ENCODE measurements around the gene RGS6. TPM values are rescaled to one million over a fixed set of nuclear protein-coding genes. Genes with fewer than 3 reads are reported as not detected.

The RGS6 gene
- total RNA-seq, 3 donors from 2014 or later: 3.4 to 9.2 (median 4.5) TPM

DNA sequence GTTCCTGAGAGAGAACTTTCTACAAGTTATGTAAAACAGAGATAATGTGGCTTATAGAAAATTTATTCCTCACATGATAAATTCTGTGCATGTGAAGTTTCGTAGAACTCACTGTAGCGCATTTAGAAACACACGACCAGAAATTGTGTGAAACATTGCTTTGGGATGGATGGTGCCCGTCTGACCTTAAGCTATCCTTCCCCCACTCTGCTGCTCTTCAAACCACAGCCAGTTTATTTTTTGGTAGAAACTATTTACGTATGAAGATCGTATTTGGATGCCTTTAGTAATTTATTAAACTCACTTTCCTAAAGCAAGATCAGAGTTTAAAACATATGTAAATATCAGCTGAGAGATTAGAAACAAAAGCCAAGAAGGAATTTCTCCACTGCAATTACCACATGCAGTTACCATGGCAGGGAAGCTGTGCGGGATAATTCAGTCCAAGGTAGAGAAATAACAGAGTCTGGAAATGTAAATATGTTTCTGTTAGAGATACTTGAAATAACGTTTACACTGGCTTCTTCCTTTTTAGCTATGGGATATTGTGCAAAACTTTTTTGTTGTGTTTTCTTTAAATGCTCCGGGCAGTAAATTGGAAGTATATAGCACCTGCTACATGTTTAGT is 382.7 kb downstream of the RGS6 start:
- Histone ChIP-seq H3K27me3 (no peaks in the 10 kb centered on the region), H3K27ac (no peak overlapping the region), H3K4me1 (no peaks in the 10 kb centered on the region), H3K36me3 (no peaks in the 10 kb centered on the region), H3K4me3 (no peak overlapping the region), H3K9me3 (no peaks in the 10 kb centered on the region)
- DNase-seq (ENCODE audit: low spot score in 2 of 2): no peak
- TF ChIP-seq, protein P1, sequence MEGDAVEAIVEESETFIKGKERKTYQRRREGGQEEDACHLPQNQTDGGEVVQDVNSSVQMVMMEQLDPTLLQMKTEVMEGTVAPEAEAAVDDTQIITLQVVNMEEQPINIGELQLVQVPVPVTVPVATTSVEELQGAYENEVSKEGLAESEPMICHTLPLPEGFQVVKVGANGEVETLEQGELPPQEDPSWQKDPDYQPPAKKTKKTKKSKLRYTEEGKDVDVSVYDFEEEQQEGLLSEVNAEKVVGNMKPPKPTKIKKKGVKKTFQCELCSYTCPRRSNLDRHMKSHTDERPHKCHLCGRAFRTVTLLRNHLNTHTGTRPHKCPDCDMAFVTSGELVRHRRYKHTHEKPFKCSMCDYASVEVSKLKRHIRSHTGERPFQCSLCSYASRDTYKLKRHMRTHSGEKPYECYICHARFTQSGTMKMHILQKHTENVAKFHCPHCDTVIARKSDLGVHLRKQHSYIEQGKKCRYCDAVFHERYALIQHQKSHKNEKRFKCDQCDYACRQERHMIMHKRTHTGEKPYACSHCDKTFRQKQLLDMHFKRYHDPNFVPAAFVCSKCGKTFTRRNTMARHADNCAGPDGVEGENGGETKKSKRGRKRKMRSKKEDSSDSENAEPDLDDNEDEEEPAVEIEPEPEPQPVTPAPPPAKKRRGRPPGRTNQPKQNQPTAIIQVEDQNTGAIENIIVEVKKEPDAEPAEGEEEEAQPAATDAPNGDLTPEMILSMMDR (IDR thresholded peaks at IDR 0.05): no peak
- TF ChIP-seq POLR2A (IDR thresholded peaks at IDR 0.05) (no peak), POLR2AphosphoS5 (IDR thresholded peaks at IDR 0.05) (no peak)
- intact Hi-C loops (cut with DNase I; ENCODE audit: low total_unique reads): no loop called here

- Histone ChIP-seq H3K4me1 (no peaks in the 10 kb centered on the region), H3K4me3 (no peak overlapping the region), H3K27me3 (no peaks in the 10 kb centered on the region), H3K36me3 (no peaks in the 10 kb centered on the region), H3K9me3 (no peaks in the 10 kb centered on the region), H3K27ac (no peak overlapping the region)
- TF ChIP-seq, protein P1 (IDR thresholded peaks at IDR 0.05): no peak
- TF ChIP-seq POLR2A (IDR thresholded peaks at IDR 0.05): no peak
- no peak for TF ChIP-seq POLR2AphosphoS5 (IDR thresholded peaks at IDR 0.05)
- no peak for DNase-seq (ENCODE audit: low spot score in 2 of 2)
- intact Hi-C loops (cut with DNase I; ENCODE audit: low total_unique reads): no loop called here
Observed at GRCh38 chr14:72315714-72316113, 383.5 kb downstream of the RGS6 start.

DNA sequence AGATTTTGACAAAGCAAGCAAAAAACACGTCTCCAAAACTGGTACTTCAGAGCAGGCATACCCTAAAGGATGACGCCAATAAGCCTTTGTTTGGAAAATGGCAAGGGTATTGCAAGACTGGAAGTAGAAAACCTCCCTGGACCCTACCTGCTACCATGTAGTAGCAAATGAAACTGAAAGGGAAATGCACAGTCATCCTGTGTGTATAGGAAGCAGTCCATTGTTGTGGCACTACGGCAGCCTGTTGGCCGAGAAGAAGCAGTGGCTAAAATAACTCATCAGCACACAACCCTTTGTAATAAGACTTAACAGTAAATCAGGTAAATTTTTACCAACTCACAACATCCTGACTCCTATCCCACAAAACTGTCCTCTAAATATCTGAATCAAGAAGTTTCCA is 386.4 kb downstream of the RGS6 start:
- Histone ChIP-seq H3K9me3 (no peaks in the 10 kb centered on the region), H3K27ac (no peak overlapping the region), H3K4me3 (no peak overlapping the region), H3K4me1 (no peaks in the 10 kb centered on the region), H3K27me3 (no peaks in the 10 kb centered on the region), H3K36me3 (no peaks in the 10 kb centered on the region)
- TF ChIP-seq POLR2AphosphoS5 (IDR thresholded peaks at IDR 0.05) (no peak), POLR2A (IDR thresholded peaks at IDR 0.05) (no peak)
- TF ChIP-seq, protein P1 (IDR thresholded peaks at IDR 0.05): no peak
- no peak for DNase-seq (ENCODE audit: low spot score in 2 of 2)
- intact Hi-C loops (cut with DNase I; ENCODE audit: low total_unique reads): no loop called here

GRCh38 chr14:72332046-72332445 is 399.8 kb downstream of the RGS6 start:
- intact Hi-C loops (cut with DNase I; ENCODE audit: low total_unique reads): no loop called here

DNA sequence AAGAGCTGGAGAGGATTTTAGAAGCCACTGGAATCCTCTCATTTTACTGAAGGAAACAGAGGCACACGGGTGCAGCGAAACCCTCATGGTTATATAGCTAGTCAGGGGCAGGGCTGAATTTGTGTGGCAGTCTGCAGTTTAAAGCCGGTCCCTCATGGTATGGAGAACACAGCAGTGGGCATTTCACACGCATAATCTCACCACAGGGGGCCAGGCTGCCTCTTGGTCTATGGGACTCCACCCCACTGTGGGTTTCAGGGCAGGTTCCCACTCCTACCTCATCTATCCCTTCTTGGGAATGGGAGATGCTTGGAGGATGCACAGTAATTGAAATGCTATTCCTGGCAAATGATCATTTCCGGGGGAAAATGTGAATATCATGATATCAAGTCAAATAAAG is 400.6 kb downstream of the RGS6 start:
- no peak for DNase-seq (ENCODE audit: low spot score in 2 of 2)
- intact Hi-C loops (cut with DNase I; ENCODE audit: low total_unique reads): no loop called here
- H3K4me1 ChIP-seq: no peaks in the 10 kb centered on the region
- no peaks in the 10 kb centered on the region for H3K27me3 ChIP-seq
- H3K9me3 ChIP-seq: no peaks in the 10 kb centered on the region
- H3K36me3 ChIP-seq: no peaks in the 10 kb centered on the region
- H3K27ac ChIP-seq: no peak overlapping the region
- no peak overlapping the region for H3K4me3 ChIP-seq
- TF ChIP-seq POLR2AphosphoS5 (IDR thresholded peaks at IDR 0.05) (no peak), POLR2A (IDR thresholded peaks at IDR 0.05) (no peak)
- TF ChIP-seq, protein P1 (IDR thresholded peaks at IDR 0.05): no peak

More at GRCh38 chr14:72332046-72332445, 399.8 kb downstream of the RGS6 start:
- TF ChIP-seq POLR2AphosphoS5 (IDR thresholded peaks at IDR 0.05): no peak
- TF ChIP-seq POLR2A (IDR thresholded peaks at IDR 0.05): no peak
- TF ChIP-seq, protein P1 (IDR thresholded peaks at IDR 0.05): no peak
- no peak overlapping the region for H3K27ac ChIP-seq
- peak in 1 of 2 donors; percentile 26 for DNase-seq (ENCODE audit: low spot score in 2 of 2)
- H3K4me3 ChIP-seq: no peak overlapping the region
- H3K27me3 ChIP-seq: no peaks in the 10 kb centered on the region
- no peaks in the 10 kb centered on the region for H3K9me3 ChIP-seq
- no peaks in the 10 kb centered on the region for H3K36me3 ChIP-seq
- no peaks in the 10 kb centered on the region for H3K4me1 ChIP-seq

Data from breast epithelium (tissue), 4 donors.